Osteoblast (primary cell): ENCODE results near the gene PSKH1. TPM values are rescaled to one million over a fixed set of nuclear protein-coding genes. Genes with fewer than 3 reads are reported as not detected.
A peak's percentile ranks its signal among the peaks of the same experiment; 100 is the strongest.

Experiments used
- DNase-seq: peaks from one replicate; pipeline ENCODE4 v3.0.0; 2011; ENCODE audit warnings: low spot score, mixed read lengths; ENCODE audit not compliant: insufficient read length; ENCODE audit errors: missing footprints
- H2AFZ ChIP-seq: 2 replicates; pipeline ENCODE4 v1.6.0; 2011; ENCODE audit warnings: mild to moderate bottlenecking, low read length
- H3K27ac ChIP-seq: 2 replicates; pipeline ENCODE4 v1.5.1; 2011; ENCODE audit warnings: mild to moderate bottlenecking, low read depth, low read length, moderate library complexity
- H3K27me3 ChIP-seq: 2 replicates; pipeline ENCODE4 v1.6.0; 2012; ENCODE audit warnings: mild to moderate bottlenecking, control low read depth, inconsistent platforms, low read length, moderate library complexity; ENCODE audit not compliant: insufficient read depth
- H3K36me3 ChIP-seq: 2 replicates; pipeline ENCODE4 v1.5.1; 2011; ENCODE audit warnings: mild to moderate bottlenecking, low read length, control low read depth, moderate library complexity; ENCODE audit not compliant: insufficient read depth
- H3K4me1 ChIP-seq: 2 replicates; pipeline ENCODE4 v1.5.1; 2011; ENCODE audit warnings: mild to moderate bottlenecking, low read length, control low read depth, moderate library complexity; ENCODE audit not compliant: insufficient read depth
- H3K4me2 ChIP-seq: 2 replicates; pipeline ENCODE4 v1.6.0; 2011; ENCODE audit warnings: mild to moderate bottlenecking, low read length; ENCODE audit not compliant: insufficient read depth
- H3K4me3 ChIP-seq: fragments of 200-600 bp; sonication (generic); 3 replicates; pipeline ENCODE4 v1.5.1; 2012; ENCODE audit warnings: mild to moderate bottlenecking, low read length, inconsistent platforms; ENCODE audit not compliant: insufficient read depth
- H3K79me2 ChIP-seq: 2 replicates; pipeline ENCODE4 v1.6.0; 2012; ENCODE audit warnings: mild to moderate bottlenecking, low read length, control low read depth, inconsistent platforms; ENCODE audit not compliant: insufficient read depth
- H3K9me3 ChIP-seq: 2 replicates; pipeline ENCODE4 v1.5.1; 2011; ENCODE audit warnings: low read depth, low read length, control low read depth
- H4K20me1 ChIP-seq: 2 replicates; pipeline ENCODE4 v1.6.0; 2012; ENCODE audit warnings: mild to moderate bottlenecking, low read length, control low read depth; ENCODE audit not compliant: insufficient read depth
- CTCF ChIP-seq: IDR thresholded peaks from 2 replicates; pipeline ENCODE4 v1.5.1; 2011; ENCODE audit warnings: mild to moderate bottlenecking, low read depth, low read length, moderate library complexity; ENCODE audit errors: extremely low read depth
- total RNA-seq: library from RNA; depleted of rRNA; stranded (reverse); fragments of >200 nt; gene quantifications from 2 replicates; pipeline ENCODE4 v1.2.3, GENCODE V29; 2012

Gene PSKH1
- total RNA-seq, 1 donor: 18.5 TPM

GRCh38 chr16:67885976-67886375 is 7.1 kb upstream of the PSKH1 start:
- Histone ChIP-seq H3K4me2 (no peak overlapping the region), H3K4me1 (peaks cover 8% of the 10 kb centered on the region), H3K27ac (no peak overlapping the region), H4K20me1 (peaks cover 25% of the 10 kb centered on the region), H3K4me3 (no peak overlapping the region), H2AFZ (no peak overlapping the region), H3K36me3 (peaks cover 32% of the 10 kb centered on the region), H3K27me3 (no peaks in the 10 kb centered on the region), H3K79me2 (no peaks in the 10 kb centered on the region), H3K9me3 (no peaks in the 10 kb centered on the region)
- DNase-seq: peak; percentile 37
- no peak for TF ChIP-seq CTCF

GRCh38 chr16:67886387-67886786 is 6.7 kb upstream of the PSKH1 start:
- no peak for TF ChIP-seq CTCF
- no peaks in the 10 kb centered on the region for H3K79me2 ChIP-seq
- peaks cover 28% of the 10 kb centered on the region for H3K36me3 ChIP-seq
- no peak overlapping the region for H3K4me2 ChIP-seq
- no peak overlapping the region for H3K4me3 ChIP-seq
- no peak overlapping the region for H3K27ac ChIP-seq
- H3K4me1 ChIP-seq: peaks cover 8% of the 10 kb centered on the region
- no peaks in the 10 kb centered on the region for H3K9me3 ChIP-seq
- peak; percentile 84 for DNase-seq
- peaks cover 25% of the 10 kb centered on the region for H4K20me1 ChIP-seq
- H3K27me3 ChIP-seq: no peaks in the 10 kb centered on the region
- H2AFZ ChIP-seq: no peak overlapping the region

GRCh38 chr16:67888331-67888730 is 4.7 kb upstream of the PSKH1 start:
- Histone ChIP-seq H3K79me2 (peaks cover 2% of the 10 kb centered on the region), H3K9me3 (no peaks in the 10 kb centered on the region), H2AFZ (no peak overlapping the region), H3K36me3 (peaks cover 14% of the 10 kb centered on the region), H3K27ac (no peak overlapping the region), H4K20me1 (peaks cover 17% of the 10 kb centered on the region), H3K27me3 (no peaks in the 10 kb centered on the region), H3K4me1 (peaks cover 8% of the 10 kb centered on the region), H3K4me2 (no peak overlapping the region), H3K4me3 (no peak overlapping the region)
- peak; percentile 69 for DNase-seq
- TF ChIP-seq CTCF: no peak

GRCh38 chr16:67892375-67892774 is 679 bp upstream of the PSKH1 start:
- Histone ChIP-seq H3K79me2 (peaks cover 42% of the 10 kb centered on the region), H3K4me1 (peaks cover 16% of the 10 kb centered on the region), H3K36me3 (no peaks in the 10 kb centered on the region), H3K27me3 (no peaks in the 10 kb centered on the region), H3K4me2 (peak overlapping the region; percentile 82), H3K27ac (no peak overlapping the region), H3K4me3 (peak overlapping the region; percentile 97), H4K20me1 (peaks cover 9% of the 10 kb centered on the region), H2AFZ (peak overlapping the region; percentile 75), H3K9me3 (no peaks in the 10 kb centered on the region)
- no peak for TF ChIP-seq CTCF
- DNase-seq: no peak
